GM21529 (cell line): ENCODE data around the gene PHLDB1.
A peak's percentile ranks its signal among the peaks of the same experiment; 100 is the strongest.
"Not testable (repeated sequence)": the region's sequence is repeated elsewhere in the genome, so short reads cannot be mapped to it uniquely, and the experiment has no call there.

Source experiments
- ATAC-seq: cut with Tn5 transposase; IDR thresholded peaks from one replicate; pipeline ENCODE4 v1.9.1; 2021; ENCODE audit not compliant: unreplicated experiment

Gene PHLDB1

DNA sequence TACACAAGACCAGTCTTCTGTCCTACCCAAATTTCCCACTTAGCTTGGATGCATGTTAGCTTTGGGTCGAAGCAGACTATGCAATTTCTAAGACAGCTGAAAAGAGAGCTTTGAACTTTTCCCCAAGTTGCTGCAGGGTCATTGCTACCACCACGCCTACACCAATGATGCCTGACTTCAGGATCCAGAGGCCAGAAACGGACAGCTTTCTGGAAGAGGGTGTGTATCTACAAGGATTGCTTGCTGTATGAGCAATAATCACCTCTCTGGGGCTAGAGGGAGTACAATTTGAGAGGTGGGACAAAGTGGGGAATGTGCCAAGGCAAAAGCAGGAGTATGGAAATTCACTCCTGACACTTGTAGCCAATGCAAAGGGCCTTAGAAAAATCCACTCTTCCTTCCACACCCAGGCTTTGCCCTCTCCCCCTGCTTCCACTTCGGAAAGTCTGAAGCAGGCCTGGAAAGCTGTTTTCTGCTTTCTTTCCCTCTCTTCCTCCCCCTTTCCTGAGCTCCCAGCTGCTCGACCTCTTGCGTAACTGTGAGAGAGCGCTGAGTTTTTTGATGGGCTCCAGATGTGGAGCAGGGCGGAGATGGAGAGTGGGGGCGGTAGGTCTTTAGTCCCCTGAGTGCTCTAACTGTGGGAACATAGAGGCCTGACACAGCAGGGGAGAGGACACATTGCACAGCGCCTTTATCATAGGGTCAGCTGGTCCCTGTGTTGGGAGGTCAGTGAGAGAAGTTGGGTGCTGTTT is 2.1 kb upstream of the PHLDB1 start:
- ATAC-seq: no peak

DNA sequence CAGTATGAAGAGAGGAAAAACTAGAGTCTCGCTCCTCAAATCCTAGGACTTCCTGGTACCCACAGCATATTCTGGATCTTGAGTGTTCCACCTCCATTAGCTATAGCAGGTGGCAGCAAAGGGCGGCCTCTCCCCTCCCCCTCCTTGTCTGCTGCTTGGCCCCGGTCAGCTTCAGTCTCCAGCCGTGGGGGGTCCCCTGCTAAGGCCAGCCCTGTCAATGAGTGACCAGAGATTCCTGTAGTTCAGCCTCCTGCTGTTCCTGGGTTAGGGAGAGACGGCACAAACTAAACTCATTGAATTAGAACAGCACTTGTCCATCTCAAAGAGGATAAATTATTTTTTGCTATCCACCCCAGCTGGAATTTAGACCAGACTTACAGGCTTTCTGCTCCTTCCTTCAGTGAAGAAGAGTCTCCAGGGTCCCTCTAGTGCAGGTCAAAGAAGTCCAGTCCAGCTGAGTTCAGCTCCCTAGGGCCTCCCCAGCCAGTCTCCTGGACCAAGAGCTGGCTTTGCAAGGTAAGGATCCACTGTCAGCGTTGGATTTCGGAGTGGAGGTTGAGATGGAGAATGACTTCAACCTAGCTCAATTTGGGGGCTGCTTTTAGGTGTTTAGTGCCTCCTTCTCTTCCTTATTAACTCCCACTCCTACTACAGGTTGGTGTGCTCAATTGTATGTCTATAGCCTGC is 1.1 kb upstream of the PHLDB1 start:
- ATAC-seq: no peak

DNA sequence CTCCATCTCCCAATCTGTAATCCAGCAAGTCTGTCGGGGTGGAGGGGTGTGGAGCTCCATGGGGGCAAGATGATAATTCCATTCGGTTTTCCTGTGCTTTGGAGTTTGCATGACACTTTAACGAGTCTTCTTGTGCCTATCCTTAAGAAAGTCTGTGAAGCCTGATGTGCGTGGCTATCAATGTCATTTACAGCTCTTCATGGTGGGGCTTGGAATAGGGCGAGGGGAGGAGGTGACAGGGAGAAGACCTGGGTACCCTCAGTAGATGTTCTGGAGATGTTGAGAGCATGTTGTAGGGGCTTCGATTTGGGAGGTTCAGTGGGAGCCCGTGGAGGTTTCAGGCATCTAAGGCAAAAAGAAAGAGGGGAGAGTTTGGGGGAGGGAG is 579 bp upstream of the PHLDB1 start:
- no peak for ATAC-seq

DNA sequence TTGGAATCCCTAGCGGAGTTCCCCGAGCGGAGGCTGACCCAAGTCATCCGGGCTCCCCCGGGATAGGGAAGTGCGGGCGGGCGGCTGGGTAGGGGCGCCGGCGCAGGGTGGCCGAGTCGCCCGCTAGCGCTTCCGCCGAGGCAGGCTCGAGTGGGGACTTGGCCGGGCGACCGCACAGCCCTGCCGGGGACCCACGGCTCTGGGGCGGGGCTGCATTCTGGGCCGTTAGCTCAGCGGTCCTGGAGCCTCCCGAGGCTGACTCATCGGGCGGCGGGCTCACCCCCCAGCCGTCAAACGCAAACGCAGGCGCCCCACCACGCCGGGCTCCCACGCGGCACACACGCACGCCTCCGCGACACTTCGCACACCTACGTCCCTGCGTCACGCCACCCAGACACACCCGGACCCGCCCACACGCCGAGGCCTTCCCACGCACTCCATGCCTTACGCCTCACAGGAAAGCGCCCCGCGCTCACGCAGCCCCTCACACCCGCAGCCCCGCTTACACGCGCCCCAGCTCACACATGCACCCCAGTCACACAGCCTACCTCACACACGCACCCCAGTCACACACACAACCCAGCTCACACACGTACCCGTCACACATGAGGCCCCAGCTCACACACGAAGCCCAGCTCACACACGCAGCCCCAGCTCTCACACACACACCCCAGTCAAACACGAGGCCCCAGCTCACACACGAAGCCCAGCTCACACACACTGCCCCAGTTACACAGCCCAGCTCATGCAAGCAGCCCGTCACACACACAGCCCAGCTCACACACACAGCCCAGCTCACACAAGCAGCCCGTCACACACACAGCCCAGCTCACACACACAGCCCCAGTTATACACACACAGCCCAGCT is 1.2 kb downstream of the PHLDB1 start:
- ATAC-seq: no peak

DNA sequence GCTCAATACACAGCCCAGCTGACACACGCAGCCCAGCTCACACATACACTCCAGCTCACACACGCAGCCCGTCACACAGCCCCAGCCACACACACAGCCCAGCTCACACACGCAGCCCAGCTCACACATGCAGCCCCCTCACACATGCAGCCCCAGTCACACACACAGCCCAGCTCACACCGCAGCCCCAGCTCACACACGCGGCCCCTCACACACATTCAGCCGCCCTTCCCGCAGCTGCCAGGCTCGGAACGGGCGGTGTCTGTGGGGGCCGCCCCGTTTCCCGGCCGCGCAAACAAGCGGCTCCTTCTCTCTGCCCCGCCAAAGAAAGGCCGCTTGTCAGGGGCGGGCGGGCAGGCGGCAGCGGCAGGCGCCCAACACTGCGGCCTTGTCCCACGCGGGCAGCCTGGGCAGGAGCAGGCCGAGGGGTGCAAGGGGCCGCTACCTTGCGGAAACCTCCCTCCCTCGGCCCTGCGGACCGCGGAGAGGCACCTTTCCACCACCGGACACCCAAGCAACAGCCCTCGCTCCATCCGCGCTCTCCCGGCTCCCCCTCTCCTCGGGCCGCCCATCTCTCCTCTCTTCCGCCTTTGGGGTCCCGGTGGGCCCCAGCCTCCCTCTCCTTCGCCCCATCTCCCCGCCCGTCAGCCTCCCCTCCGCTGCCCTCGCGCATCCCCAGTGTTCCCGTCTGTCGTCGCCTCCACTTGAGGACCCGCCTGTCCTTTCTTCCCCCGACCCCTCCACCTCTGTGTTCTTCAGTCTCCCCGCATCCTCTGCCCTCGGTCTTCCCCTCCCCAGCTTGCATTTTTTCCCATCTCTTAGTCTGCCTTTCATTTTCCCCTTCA is 2.2 kb downstream of the PHLDB1 start:
- ATAC-seq: no peak

DNA sequence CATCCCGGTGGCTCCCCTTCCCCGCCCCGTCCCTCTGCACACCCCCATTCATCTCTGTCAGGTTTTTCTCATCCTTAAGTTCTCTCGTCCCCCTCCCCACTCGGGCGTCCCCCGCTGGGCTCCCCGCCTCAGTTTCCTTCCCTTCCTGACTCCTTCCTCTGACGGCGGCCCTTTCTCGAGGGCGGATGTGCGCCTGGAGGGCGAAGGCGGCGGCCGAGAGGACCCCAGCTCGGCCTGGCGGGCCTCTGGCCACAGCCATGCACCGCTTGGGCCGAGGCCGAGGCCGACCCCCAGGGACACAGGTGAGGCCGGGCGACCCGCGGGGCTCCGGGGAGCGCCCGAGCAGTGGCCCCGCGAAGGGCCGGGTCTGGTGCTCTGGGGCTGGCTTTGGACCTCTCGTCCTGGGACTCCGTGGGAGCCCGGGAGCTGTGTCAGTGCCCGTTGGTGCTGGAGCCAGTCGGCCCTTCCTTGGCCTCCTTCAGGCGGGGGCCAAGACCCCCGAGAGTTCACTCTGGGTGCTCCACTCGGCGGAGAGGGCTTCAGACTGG is 2.9 kb downstream of the PHLDB1 start:
- ATAC-seq: no peak

DNA sequence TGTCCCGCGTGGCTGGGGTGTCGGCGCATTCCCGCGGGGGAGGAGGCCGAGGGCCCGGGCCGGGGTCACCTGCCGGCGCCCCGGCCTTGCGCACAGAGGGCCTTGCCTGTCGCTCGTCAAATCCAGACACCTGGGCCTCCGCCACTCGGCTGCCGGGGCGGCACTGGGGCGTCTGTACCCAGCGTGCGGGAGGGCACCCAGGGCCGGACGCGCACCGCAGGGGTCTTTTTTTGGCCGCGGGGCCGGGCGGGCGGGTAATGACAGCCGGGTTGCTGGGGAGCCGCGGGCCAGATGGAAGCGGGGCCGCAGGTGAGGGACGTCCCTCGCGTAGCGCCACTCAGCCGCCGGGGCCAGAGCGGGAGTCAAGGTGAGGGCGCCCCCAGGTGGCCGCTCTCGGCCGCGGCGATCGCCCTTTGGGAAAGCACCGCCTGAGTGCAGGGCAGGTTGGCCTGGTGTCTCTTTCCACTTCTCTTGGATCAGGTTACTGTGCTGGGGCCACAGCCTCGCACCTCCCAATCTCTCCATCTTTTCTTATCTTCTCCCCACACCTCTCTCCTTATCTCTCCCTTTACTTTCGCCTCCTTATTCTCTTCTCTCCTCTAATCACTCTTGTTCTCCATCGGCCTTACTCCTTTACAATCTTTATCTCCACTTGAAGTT is 3.5 kb downstream of the PHLDB1 start:
- peak; percentile 58 for ATAC-seq

DNA sequence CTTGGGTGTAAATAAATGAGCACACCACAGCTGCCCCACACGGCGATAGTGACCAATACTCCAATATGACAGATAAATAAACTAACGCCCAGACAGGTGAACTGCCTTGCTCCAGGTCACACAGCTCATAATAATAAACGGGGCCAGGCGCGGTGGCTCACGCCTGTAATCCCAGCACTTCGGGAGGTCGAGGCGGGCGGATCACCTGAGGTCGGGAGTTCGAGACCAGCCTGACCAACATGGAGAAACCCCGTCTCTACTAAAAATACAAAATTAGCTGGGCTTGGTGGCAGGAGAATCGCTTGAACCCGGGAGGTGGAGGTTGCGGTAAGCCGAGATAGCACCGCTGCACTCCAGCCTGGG is 4.0 kb downstream of the PHLDB1 start:
- not testable (repeated sequence) for ATAC-seq

DNA sequence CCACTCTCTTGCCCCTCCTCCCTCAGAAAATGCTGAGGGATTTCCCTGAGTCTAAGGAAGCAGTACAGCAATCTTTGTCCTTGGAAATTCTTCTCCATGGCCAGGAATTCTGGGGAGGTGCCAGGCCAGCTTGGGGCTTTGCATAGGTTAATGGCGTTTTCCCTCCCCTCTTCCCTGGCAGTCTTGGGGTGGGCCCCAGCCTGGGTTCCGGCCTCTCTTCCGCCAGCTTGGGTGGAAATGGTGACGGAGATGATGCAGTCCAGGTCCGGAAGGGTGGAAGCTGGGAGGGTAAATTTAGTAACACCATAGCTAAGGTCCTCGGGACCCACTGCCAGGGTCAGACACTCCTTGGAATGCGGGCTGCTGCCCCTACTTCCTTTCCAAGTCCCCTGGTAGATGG is 5.0 kb downstream of the PHLDB1 start:
- ATAC-seq: no peak

DNA sequence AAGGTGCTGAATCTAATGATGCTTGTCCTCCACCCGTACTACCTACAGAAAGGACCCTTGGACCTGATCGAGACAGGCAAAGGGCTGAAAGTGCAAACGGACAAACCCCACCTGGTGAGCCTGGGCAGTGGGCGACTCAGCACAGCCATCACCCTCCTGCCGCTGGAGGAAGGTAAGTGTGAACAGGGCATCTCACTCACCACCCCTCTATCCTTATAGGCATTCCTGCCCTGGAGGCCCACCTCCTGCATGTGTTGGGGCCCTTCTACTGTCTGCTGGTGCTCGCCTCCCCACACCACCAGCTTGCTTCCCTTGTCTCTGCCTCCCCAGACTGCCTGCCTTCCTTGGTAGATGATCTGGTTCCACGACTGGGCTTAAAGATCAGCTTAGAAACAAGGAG is 7.1 kb downstream of the PHLDB1 start:
- no peak for ATAC-seq

DNA sequence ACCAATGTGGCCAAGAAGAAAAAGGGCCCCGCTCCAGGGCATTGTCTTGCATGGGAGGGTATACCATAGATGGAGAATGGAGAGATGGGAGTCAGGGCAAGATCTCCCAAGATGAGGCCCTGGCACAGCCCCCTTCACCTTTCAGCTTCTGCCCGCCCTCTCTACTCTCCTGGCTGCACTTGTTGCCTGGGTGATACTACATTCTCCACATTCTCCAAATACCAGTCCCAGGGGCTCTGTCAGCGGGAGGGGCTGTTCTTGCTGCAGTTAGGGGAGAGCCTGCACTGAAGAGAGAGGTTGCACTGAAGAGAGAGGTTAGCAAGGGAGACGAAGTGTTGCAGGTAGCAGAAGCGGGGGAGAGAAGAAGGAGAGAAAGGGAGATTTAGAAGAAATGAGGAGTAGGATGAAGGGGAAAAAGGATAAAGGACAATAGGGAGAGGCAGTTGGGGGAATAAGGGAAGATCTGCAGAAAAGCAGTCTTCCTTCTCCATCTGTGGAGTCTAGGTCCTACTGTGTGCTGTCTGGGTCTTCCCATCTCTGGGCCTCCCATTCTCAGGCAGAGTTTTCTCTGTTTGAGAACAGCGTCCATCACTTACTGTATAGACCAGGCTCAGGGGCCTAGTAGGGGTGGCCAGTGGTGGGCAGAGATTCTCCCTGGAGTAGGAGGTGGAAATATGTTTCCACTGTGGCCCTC is 8.0 kb downstream of the PHLDB1 start:
- no peak for ATAC-seq

DNA sequence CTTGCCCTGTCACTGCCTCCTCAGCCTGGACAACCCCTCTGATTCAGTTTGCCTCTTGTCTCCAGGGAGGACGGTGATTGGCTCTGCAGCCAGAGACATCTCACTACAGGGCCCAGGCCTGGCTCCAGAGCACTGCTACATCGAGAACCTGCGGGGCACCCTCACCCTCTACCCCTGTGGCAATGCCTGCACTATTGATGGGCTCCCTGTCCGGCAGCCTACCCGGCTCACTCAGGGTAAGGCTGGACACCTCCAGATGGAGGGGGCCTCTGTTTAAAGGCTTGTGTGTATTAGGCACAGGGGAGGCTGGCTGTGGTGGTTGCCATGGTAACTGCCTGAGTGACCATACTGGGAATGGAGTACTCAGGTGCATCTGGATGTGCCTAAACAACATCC is 8.6 kb downstream of the PHLDB1 start:
- ATAC-seq: no peak

DNA sequence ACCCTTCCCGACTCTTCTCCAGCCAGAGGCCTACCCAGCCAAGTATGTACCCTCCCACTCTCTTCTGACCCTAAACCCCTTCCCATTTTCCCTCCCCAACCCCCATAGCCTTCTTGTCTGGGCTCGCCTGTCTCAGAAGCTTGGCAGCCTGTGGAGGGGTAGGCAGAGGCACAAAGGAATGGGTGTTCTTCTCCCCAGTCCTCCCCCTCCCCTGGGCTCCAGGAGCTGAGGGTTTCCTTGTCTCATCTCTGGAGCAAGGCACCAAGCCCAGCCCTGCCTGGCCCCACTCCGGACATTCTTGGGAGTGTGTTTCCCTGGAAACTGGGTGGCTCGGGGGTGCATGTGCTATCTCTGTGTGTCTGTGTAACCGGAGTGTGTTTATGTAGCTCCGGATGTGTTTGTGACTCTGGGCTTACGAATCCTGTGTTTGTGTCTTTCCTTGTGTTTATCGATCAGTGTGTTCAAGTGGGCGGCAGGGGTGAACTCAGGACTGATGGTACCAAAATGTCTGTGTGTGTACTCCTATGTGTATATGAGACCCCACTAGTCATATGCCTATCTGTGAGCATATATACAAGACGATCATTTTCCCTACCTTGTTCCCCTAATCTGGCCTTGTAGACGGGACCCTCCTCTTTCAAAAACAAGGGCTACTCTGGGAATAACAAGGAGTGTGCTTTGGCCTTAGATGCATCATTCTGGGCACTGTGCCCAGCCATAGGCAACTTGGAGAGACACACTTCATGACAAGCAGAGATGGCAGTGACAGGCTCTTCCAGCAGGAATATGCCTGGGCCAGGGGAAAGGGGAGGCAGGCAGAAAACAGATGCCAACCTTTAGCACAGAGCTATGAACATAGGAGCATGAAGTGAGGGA is 10.9 kb downstream of the PHLDB1 start:
- no peak for ATAC-seq

DNA sequence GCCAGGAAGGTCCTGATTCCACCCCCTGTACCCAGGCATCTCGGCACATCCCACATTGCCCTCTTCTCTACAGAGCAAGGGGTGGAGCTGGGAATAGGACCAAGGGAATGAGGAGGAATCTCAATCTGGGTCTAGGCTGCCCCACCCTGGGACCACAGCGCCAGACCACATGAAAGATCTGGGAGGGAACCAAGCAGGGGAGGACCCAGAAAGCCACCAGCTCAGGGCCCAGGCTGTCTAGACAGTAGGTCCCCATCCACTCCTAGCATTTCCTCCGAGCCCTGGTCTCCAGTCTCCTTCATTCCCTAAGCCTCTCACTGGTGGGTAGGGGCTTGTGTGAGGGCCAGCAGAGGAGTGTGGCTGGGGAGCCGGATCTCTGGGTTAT is 11.6 kb downstream of the PHLDB1 start:
- no peak for ATAC-seq

DNA sequence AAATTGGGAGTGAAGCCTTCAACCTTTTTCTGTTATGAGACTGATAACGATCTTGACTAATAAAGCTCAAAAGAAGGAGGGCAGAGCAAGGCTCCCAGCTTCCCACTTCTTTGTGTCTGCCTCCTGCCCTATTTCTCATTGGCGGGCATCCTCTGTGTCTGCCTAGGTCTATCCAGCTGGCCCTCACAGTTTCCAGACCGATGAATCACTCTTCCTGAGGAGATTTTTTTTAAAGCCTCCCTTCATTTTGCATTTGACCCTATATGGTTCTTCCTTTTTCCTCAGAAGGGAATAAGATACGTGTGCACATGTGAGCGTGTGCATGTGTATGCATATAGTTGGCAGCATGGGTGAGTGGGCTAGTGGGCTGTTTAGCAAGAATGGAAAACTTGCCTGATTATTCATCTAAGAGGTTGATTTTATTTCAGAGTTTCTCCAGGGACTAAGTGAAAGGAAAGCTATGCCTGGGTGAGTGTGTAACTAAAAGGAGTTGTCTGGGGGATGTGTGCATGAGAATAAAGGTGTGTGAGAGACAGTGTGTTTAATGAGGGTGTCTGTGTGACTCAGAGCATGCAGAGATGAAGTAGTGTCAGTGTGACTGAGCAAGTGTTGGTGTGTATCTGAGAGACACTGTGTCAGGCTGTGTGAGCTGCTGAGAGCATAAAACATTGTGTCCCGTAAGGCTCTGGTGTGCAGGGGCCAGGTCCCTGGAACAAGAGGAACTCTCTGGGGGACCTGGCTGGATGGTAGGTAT is 12.2 kb downstream of the PHLDB1 start:
- no peak for ATAC-seq

DNA sequence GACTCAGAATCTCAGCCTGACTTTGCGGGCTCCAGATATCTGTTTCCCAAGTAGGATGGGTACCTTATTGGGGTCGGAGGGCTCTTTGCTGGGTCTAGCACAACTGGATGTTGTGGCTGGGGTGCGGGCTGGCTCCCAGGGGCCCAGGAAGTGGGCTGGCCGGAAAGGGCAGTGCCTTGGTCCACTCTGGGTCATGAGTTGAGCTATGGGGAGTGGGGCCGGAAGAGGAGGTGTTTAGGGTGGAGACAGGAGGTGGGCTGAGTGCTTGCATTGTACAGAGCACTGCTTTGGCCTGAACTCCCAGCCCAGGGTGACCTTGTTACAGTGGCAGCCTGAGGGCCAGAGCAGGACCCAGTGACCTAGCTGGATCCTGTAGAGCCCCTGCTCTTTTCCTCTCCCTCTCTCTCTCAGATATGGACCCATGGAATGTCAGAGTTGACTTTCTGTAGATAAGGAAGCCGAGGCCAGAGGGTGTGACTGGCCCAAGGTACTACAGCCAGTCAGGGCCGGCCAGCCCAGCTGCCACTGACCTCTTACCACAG is 13.2 kb downstream of the PHLDB1 start:
- ATAC-seq: no peak

DNA sequence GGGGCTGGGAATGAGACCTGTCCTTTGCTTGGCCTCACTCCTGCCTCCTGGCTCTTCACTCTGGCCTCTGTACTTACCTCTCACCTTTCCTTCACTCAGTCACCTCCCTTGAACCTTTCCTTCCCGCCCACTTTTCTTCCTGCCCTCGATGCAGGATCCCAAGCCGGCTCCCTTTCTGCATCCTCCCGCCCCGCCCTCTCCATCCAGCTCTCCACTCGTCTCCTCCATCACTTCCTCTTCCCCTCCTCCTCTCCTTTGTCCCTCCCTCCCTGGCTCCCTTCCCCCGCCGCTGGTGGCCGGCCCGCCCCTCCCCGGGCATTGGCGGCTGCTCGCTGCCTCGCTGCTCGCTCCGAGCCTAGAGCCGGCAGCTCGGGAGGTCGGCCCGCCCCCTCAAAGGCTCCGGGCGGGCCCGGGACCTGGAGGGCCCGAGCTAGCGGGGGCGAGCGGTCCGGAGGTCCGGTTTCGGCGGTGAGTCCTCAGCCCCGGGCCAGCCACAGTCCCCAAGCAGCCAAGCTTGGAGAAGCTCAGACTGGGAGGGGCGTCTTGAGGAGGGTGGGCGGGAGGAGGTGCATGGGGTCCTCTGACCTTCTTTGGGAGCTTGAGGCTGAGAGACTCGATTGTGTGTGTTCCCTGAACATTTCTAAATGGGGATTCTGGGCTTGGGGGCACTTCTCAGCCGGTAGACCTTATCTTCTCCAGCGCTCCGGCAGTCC is 13.8 kb downstream of the PHLDB1 start:
- no peak for ATAC-seq
